C4-2B (cell line): ENCODE measurements around the gene BLOC1S1.

Source experiments
- CTCF ChIP-seq: fragments of 450-650 bp; conservative IDR thresholded peaks from 2 replicates; pipeline ENCODE4 v1.5.1; 2017; ENCODE audit warnings: mild to moderate bottlenecking
- ZFX ChIP-seq: fragments of 450-650 bp; IDR thresholded peaks from 2 replicates; pipeline ENCODE4 v1.6.1; 2017

GRCh38 chr12:55721601-55722213, 5.9 kb downstream of the BLOC1S1 start:
- TF ChIP-seq CTCF = no peak
- TF ChIP-seq ZFX = no peak
